Heart right ventricle (tissue), 16 donors: ENCODE data around the gene ARFIP2. TPM values are rescaled to one million over a fixed set of nuclear protein-coding genes. Genes with fewer than 3 reads are reported as not detected.

Experiments used
- ATAC-seq, 8 donors: fragments of 200-7000 bp; cut with Tn5 transposase; one replicate each; pipeline ENCODE4 v1.9.1; 2020; ENCODE audit warnings: mild to moderate bottlenecking in 8 of 8, moderate library complexity in 8 of 8, moderate number of reproducible peaks in 1 of 8
- DNase-seq, 2 donors: peaks; one replicate each; pipeline ENCODE4 v3.0.0-alpha.2; 2020
- H3K27ac ChIP-seq, 10 donors: fragments of 200-600 bp; sonication (generic) in 2 of 10; one replicate each; pipeline versions ENCODE4 v1.5.0 to v1.8.0; 2020 to 2022; ENCODE audit warnings: mild to moderate bottlenecking in 3 of 10
- H3K27me3 ChIP-seq, 7 donors: fragments of 200-600 bp; one replicate each; pipeline ENCODE4 v1.8.0; 2021 to 2022; ENCODE audit warnings: mild to moderate bottlenecking in 2 of 7
- H3K36me3 ChIP-seq, 9 donors: fragments of 200-600 bp; sonication (generic) in 1 of 9; one replicate each; pipeline versions ENCODE4 v1.5.0 to v1.8.0; 2020 to 2022; ENCODE audit warnings: mild to moderate bottlenecking in 2 of 9
- H3K4me1 ChIP-seq, 9 donors: fragments of 200-600 bp; sonication (generic) in 1 of 9; one replicate each; pipeline versions ENCODE4 v1.5.0 to v1.8.0; 2020 to 2022; ENCODE audit warnings: mild to moderate bottlenecking in 4 of 9
- H3K4me3 ChIP-seq, 10 donors: fragments of 200-600 bp; sonication (generic) in 2 of 10; one replicate each; pipeline versions ENCODE4 v1.5.0 to v1.8.0; 2020 to 2022; ENCODE audit warnings: mild to moderate bottlenecking in 7 of 10, moderate library complexity in 2 of 10
- H3K9me3 ChIP-seq, 11 donors: fragments of 200-600 bp in 10 of 11; sonication (generic) in 2 of 11; one replicate each; pipeline versions ENCODE4 v1.5.0 to v1.8.0; 2013 to 2022; ENCODE audit warnings: mild to moderate bottlenecking in 2 of 11, control low read depth in 1 of 11, moderate library complexity in 1 of 11
- WGBS, 2 donors: extraction: QIAGEN DNeasy Blood & Tissue Kit; methylation state at CpG; one replicate each; pipeline ENCODE4 v1.1.7; 2013; ENCODE audit warnings: inconsistent platforms in 1 of 2; 5-methylcytosine and 5-hydroxymethylcytosine counted together
- intact Hi-C, 10 donors: fragments of 100-400 bp; cut with DNase I; formaldehyde crosslinking; loops; one replicate each; pipeline versions ENCODE4 v1.11.1 to v1.14.2; 2022
- polyA plus RNA-seq, 2 donors: library from polyadenylated mRNA; stranded (reverse); fragments of 200-250 nt; gene quantifications; one replicate each; pipeline ENCODE4 v1.2.3, GENCODE V29; 2013
- total RNA-seq, 10 donors: library from RNA; stranded (reverse); fragmentation: NEBNext Ultra II Directional in 3 of 10; extraction: Animal tissue kit (Norgen Biotek cat#: 25700) in 3 of 10; gene quantifications; one replicate each; pipeline versions ENCODE4 v1.2.1 to v1.2.4, GENCODE V29; 2021 to 2023
- TF ChIP-seq, protein P1 (sequence below), 9 donors: fragments of 200-600 bp; sonication (generic) in 2 of 9; IDR thresholded peaks; one replicate each; pipeline versions ENCODE4 v1.5.0 to v1.8.0; 2021 to 2022; ENCODE audit warnings: antibody characterized with exemption in 9 of 9, mild to moderate bottlenecking in 5 of 9, moderate library complexity in 1 of 9
- donor health status: Arrhythmogenic right ventricular cardiomyopathy.
- donor health status: ischemic (EF 13 %, LVEDD 7.1; RV severe dilation, severe dysfunction).
- donor health status: healthy with polysubstance abuse.
- donor health status: DM: no; HTN: yes; CAD: no.
- donor health status: DM: no; HTN: no; CAD: no.
- donor health status: ischemic (EF 25% LVEDD 6.9; RV normal size, moderate dysfunction).
- donor health status: ischemic (EF 25% LVEDD 5.7; RV mildly dilated, moderate dysfunction).
- donor health status: healthy.
- donor health status: DM: yes; HTN: yes; CAD: no.
- donor health status: Ischemic cardiomyopathy.
- donor health status: ischemic (EF 35%, LVEDD 5.7; RV mildly dilated, moderate dysfunction).
- donor health status: nonischemic (EF 11% LVEDD 7.7; RV severe dilation, severe dysfunction).
- donor health status: DM: yes; HTN: yes; CAD: no.
- donor health status: PGD.
- donor health status: ischemic (EF 29% LVEDD 5.4; RV normal size, mild dysfunction).
- donor health status: nonischemic (EF 23%, LVEDD 6.1; RV moderate dilation, normal function).

Gene ARFIP2
- total and polyA plus RNA-seq, 12 donors: 12.4 to 36.8 (median 15.3) TPM

DNA sequence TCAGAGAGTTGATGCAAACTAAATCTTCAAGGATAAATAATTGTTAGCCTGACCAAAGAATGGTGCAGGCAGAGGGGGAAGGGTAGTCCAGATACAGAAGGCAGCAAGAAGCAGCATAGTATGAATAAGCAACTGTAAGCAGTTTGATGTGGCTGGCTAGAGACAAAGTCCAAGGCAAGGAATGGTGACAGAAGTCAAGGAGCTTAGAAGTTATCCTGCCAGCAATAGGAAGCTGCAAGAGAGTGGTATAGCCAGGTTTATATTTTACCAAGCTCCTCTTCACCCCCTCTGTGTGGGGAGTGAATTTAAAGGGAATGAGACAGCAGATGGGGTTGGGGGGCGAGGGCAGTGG, 22.1 kb downstream of the ARFIP2 start:
- no peaks in the 10 kb centered on the region for H3K27me3 ChIP-seq
- no peak for ATAC-seq
- DNase-seq: no peak
- 81 to 98% methylated on average over 1 of the region's 1 CpG for WGBS, 2 donors
- peaks cover 0 to 99% (median 41%) of the 10 kb centered on the region in 9 donors for H3K36me3 ChIP-seq
- intact Hi-C loops: no loop called here
- H3K27ac ChIP-seq: no peak overlapping the region
- H3K9me3 ChIP-seq: no peaks in the 10 kb centered on the region
- no peaks in the 10 kb centered on the region for H3K4me1 ChIP-seq
- H3K4me3 ChIP-seq: no peak overlapping the region
- TF ChIP-seq, protein P1, sequence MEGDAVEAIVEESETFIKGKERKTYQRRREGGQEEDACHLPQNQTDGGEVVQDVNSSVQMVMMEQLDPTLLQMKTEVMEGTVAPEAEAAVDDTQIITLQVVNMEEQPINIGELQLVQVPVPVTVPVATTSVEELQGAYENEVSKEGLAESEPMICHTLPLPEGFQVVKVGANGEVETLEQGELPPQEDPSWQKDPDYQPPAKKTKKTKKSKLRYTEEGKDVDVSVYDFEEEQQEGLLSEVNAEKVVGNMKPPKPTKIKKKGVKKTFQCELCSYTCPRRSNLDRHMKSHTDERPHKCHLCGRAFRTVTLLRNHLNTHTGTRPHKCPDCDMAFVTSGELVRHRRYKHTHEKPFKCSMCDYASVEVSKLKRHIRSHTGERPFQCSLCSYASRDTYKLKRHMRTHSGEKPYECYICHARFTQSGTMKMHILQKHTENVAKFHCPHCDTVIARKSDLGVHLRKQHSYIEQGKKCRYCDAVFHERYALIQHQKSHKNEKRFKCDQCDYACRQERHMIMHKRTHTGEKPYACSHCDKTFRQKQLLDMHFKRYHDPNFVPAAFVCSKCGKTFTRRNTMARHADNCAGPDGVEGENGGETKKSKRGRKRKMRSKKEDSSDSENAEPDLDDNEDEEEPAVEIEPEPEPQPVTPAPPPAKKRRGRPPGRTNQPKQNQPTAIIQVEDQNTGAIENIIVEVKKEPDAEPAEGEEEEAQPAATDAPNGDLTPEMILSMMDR (IDR thresholded peaks at IDR 0.05): no peak

DNA sequence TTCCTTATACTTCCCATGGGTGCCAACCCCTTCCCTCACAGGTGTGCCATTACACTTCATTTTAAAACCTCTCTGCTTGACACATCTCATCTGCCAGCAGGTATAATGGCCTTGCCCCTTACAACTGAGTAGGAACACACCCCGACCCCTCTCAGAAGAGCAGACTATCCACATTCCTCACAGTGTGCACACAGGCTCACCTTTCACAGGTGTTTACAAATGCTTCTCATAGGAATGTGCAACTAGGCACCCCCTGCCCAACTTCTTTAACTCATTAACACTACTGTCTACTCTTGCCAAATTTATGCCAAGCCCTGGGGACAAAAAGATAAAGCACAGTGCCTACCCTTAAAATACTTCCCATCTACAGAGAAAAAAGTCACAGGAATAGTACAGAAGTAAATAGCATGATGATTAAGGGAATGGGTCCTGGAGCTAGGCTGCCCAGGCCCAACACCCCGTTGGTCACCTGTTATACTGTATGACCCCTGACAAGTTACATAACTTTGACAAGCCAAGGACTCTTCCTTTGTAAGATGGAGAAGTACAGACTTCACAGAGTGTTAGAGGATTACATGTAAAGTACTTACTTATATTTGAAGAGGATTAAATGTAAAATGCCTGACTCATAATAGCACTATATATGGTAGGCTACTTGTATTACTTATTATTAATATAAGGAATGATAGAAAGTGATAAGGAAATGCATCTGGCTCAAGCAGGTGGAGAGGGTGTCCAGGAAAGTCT, 22.6 kb downstream of the ARFIP2 start:
- peaks cover 0 to 99% (median 36%) of the 10 kb centered on the region in 9 donors for H3K36me3 ChIP-seq
- ATAC-seq (peak in 1 of 8 donors; percentile 17), DNase-seq (no peak)
- no peaks in the 10 kb centered on the region for H3K27me3 ChIP-seq
- H3K27ac ChIP-seq: no peak overlapping the region
- no peak overlapping the region for H3K4me3 ChIP-seq
- intact Hi-C loops: no loop called here
- H3K4me1 ChIP-seq: no peaks in the 10 kb centered on the region
- WGBS, 2 donors: 89 to 93% methylated on average over 2 of the region's 2 CpGs
- H3K9me3 ChIP-seq: no peaks in the 10 kb centered on the region
- TF ChIP-seq, protein P1 (IDR thresholded peaks at IDR 0.05): no peak

DNA sequence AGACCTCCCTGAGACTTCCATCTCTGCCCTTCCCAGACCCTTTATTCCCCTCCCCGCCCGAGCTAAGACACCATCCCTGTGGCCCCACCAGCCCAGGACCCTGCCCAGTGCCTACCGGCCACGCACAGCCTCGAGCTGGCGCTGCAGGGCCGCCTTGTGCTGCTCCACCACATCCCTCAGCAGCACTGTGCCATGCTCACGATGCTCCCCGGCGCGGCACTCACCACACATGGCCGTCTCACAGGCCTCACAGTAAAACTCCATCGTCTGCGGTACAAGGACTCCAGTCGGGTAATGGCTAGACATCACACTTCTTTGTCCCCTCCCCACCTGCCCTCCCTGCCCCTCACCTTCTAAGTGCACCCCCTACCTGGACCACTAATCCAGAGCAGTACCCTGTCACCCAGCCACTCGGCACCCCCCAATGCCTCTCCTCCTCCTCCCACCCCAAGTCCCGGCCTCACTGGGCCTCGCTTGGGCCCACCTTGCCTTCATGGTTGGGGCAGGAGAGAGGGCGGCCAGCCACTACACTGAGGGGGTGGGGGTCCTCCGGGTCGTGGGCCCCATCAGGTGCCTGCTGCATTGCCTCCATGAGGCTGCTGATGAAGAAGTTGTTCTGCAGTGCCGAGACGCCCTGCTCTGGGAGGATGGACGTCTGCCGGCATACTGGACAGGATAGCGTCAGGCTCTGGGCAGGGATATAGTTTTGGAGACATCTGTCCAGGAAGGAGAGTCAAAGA, 23.4 kb downstream of the ARFIP2 start:
- Histone ChIP-seq H3K27ac (no peak overlapping the region), H3K4me1 (no peaks in the 10 kb centered on the region), H3K36me3 (peaks cover 0 to 100% (median 41%) of the 10 kb centered on the region in 9 donors), H3K9me3 (no peaks in the 10 kb centered on the region), H3K4me3 (no peak overlapping the region), H3K27me3 (no peaks in the 10 kb centered on the region)
- intact Hi-C loops: no loop called here
- WGBS, 2 donors: 95 to 98% methylated on average over 26 of the region's 26 CpGs
- ATAC-seq (peak in 2 of 8 donors; percentile 25 to 42), DNase-seq (no peak)
- TF ChIP-seq, protein P1 (IDR thresholded peaks at IDR 0.05): no peak

- Histone ChIP-seq H3K4me1 (no peaks in the 10 kb centered on the region), H3K36me3 (peaks cover 0 to 100% (median 52%) of the 10 kb centered on the region in 9 donors), H3K27me3 (no peaks in the 10 kb centered on the region), H3K4me3 (no peak overlapping the region), H3K9me3 (no peaks in the 10 kb centered on the region), H3K27ac (no peak overlapping the region)
- TF ChIP-seq, protein P1 (IDR thresholded peaks at IDR 0.05): no peak
- WGBS, 2 donors: 96 to 97% methylated on average over 56 of the region's 56 CpGs
- DNase-seq (no peak), ATAC-seq (peak in 1 of 8 donors; percentile 52)
- intact Hi-C loops: no loop called here
These were observed 24.6 kb downstream of the ARFIP2 start for GRCh38 chr11:6456361-6457073.
